ENCODE results near the gene TMEM151B. TPM values are rescaled to one million over a fixed set of nuclear protein-coding genes. Genes with fewer than 3 reads are reported as not detected.

The TMEM151B gene
- total and polyA plus RNA-seq, 9 of the 15 experiments (the other 6 are each of a cell fraction or from before 2014, with no cell fraction given): not detected

GRCh38 chr6:44226368-44227147 is 43.7 kb upstream of the TMEM151B start (continued):
- peak; percentile 40 for TF ChIP-seq NCOA4 (IDR thresholded peaks at IDR 0.05; ENCODE audit: partially characterized antibody)
- peak; percentile 61; the same call in 1 of the 2 replicates for TF ChIP-seq ZBTB26 (CRISPR knock-in tag; IDR thresholded peaks at IDR 0.05)
- no peak for TF ChIP-seq CSDE1 (IDR thresholded peaks at IDR 0.05)
- peak; percentile 56 for TF ChIP-seq SMARCA4 (IDR thresholded peaks at IDR 0.05)
- TF ChIP-seq ETV6 (IDR thresholded peaks at IDR 0.05; ENCODE audit: borderline replicate concordance in 1 of 2, low read depth in 2 of 2, low read length in 1 of 2): 0 out of 4 replicates have a peak, but pooled peaks of 1 of the 2 experiments have one; percentile 8
- no peak for TF ChIP-seq ETV6 (CRISPR knock-in tag; IDR thresholded peaks at IDR 0.05; ENCODE audit: borderline replicate concordance)
- 0 out of 2 replicates have a peak, but pooled peaks have one; percentile 45 for TF ChIP-seq HLTF (IDR thresholded peaks at IDR 0.05)
- peak; percentile 46; the same call in 1 of the 2 replicates for TF ChIP-seq PKNOX1 (IDR thresholded peaks at IDR 0.05)
- TF ChIP-seq ELF4 (CRISPR knock-in tag; IDR thresholded peaks at IDR 0.05): peak; percentile 73; the same call in 1 of the 2 replicates
- TF ChIP-seq GABPA (tag; conservative IDR thresholded peaks at IDR 0.05; ENCODE audit: low read depth): 0 out of 2 replicates have a peak, but pooled peaks have one; percentile 23
- TF ChIP-seq MEIS2 (IDR thresholded peaks at IDR 0.05; ENCODE audit: partially characterized antibody): peak; percentile 52
- peak; percentile 98 for TF ChIP-seq ESRRA (IDR thresholded peaks at IDR 0.05; ENCODE audit: borderline replicate concordance, low read depth)
- peak; percentile 79; the same call in 1 of the 2 replicates for TF ChIP-seq THRB (CRISPR knock-in tag; conservative IDR thresholded peaks at IDR 0.05)
- 0 out of 4 replicates have a peak, but pooled peaks of 1 of the 2 experiments have one; percentile 2 for TF ChIP-seq NRF1 (conservative IDR thresholded peaks at IDR 0.05 in 1 of 2, IDR thresholded peaks at IDR 0.05 in 1 of 2)
- TF ChIP-seq ARID1B (IDR thresholded peaks at IDR 0.05): peak; percentile 55
- 0 out of 4 replicates have a peak, but pooled peaks of 1 of the 2 experiments have one; percentile 33 for TF ChIP-seq FOXK2 (conservative IDR thresholded peaks at IDR 0.05 in 1 of 2, IDR thresholded peaks at IDR 0.05 in 1 of 2; ENCODE audit: low read depth in 2 of 2)

All from K562 (cell line).